GM18861 (cell line): ENCODE results near the gene ITIH5.
"Not testable (repeated sequence)": the region's sequence is repeated elsewhere in the genome, so short reads cannot be mapped to it uniquely, and the experiment has no call there.

Experiments
- ATAC-seq: cut with Tn5 transposase; IDR thresholded peaks from one replicate; pipeline ENCODE4 v1.9.1; 2021; ENCODE audit not compliant: unreplicated experiment

Gene ITIH5

GRCh38 chr10:7689591-7689990 lies 22.8 kb upstream of the ITIH5 start:
- no peak for ATAC-seq

GRCh38 chr10:7687228-7687907 lies 20.6 kb upstream of the ITIH5 start:
- ATAC-seq, result peak; percentile 96

- ATAC-seq, result no peak
These were observed 19.8 kb upstream of the ITIH5 start for GRCh38 chr10:7686351-7687171.

- ATAC-seq, result not testable (repeated sequence)
These were observed 13.3 kb upstream of the ITIH5 start for GRCh38 chr10:7680078-7680477.

GRCh38 chr10:7679256-7679655 lies 12.5 kb upstream of the ITIH5 start:
- ATAC-seq, result no peak

- no peak for ATAC-seq
These were observed 5.8 kb upstream of the ITIH5 start for GRCh38 chr10:7672341-7673134.

GRCh38 chr10:7670157-7670556 lies 3.4 kb upstream of the ITIH5 start:
- no peak for ATAC-seq

GRCh38 chr10:7667262-7668141 lies 736 bp upstream of the ITIH5 start:
- no peak for ATAC-seq

- ATAC-seq, result no peak
These were observed 999 bp downstream of the ITIH5 start for GRCh38 chr10:7665767-7666166.

GRCh38 chr10:7664707-7665106 lies 2.1 kb downstream of the ITIH5 start:
- no peak for ATAC-seq

- ATAC-seq, result no peak
These were observed 4.2 kb downstream of the ITIH5 start for GRCh38 chr10:7662522-7662921.

GRCh38 chr10:7659560-7659959 lies 7.2 kb downstream of the ITIH5 start:
- ATAC-seq, result no peak

- ATAC-seq, result no peak
These were observed 9.2 kb downstream of the ITIH5 start for GRCh38 chr10:7657552-7657951.

GRCh38 chr10:7657079-7657478 lies 9.7 kb downstream of the ITIH5 start:
- not testable (repeated sequence) for ATAC-seq

- no peak for ATAC-seq
These were observed 14.8 kb downstream of the ITIH5 start for GRCh38 chr10:7651853-7652470.

GRCh38 chr10:7649673-7650300 lies 17.0 kb downstream of the ITIH5 start:
- ATAC-seq, result no peak

- no peak for ATAC-seq
These were observed 19.6 kb downstream of the ITIH5 start for GRCh38 chr10:7647062-7647664.

GRCh38 chr10:7642491-7643011 lies 24.2 kb downstream of the ITIH5 start:
- ATAC-seq, result no peak
